MG63 (cell line): ENCODE data around the gene DCTPP1. TPM values are rescaled to one million over a fixed set of nuclear protein-coding genes. Genes with fewer than 3 reads are reported as not detected.
"Not testable (repeated sequence)": the region's sequence is repeated elsewhere in the genome, so short reads cannot be mapped to it uniquely, and the experiment has no call there.

ENCODE experiments used
- DNase-seq: peaks from one replicate; pipeline ENCODE4 v3.0.0-alpha.2; 2020
- H3K27me3 ChIP-seq: fragments of 250-450 bp; sonication (Bioruptor Pico); 2 replicates; pipeline ENCODE4 v1.5.1; 2020; ENCODE audit warnings: mild to moderate bottlenecking, moderate library complexity
- H3K36me3 ChIP-seq: fragments of 250-450 bp; sonication (Bioruptor Pico); 2 replicates; pipeline ENCODE4 v1.5.1; 2020; ENCODE audit warnings: mild to moderate bottlenecking, moderate library complexity
- H3K4me3 ChIP-seq: fragments of 250-450 bp; sonication (Bioruptor Pico); 2 replicates; pipeline ENCODE4 v1.5.1; 2020; ENCODE audit warnings: mild to moderate bottlenecking, moderate library complexity
- H3K9me3 ChIP-seq: fragments of 250-450 bp; sonication (Bioruptor Pico); 2 replicates; pipeline ENCODE4 v1.5.1; 2020; ENCODE audit warnings: mild to moderate bottlenecking, moderate library complexity
- total RNA-seq: library from RNA; depleted of rRNA; stranded (reverse); fragments of >200 nt; shearing (Covaris generic); gene quantifications from 2 replicates; pipeline ENCODE4 v1.2.3, GENCODE V29; 2014; ENCODE audit warnings: low replicate concordance

DCTPP1 gene
- total RNA-seq, 1 experiment from 2014 or later: 131 TPM

DNA sequence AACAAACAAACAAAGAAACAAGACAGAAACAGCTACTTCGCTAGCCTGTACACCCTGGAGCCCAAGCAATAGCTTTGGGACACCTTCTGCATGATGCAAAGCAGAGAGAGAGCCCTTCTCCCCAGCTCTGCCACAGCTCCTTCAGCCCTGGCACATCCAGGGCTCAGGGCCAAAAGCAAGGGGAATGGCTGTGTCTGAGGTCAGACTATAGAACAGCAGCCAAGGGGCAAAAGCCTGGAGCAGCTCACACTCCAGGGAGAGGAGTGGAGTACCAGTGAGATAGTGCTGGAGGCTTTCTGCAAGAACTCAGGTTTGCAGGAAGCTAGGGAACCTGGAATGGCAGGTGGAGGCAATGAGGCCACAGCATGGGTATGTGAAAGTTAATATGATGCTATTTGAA, 27.4 kb upstream of the DCTPP1 start:
- no peaks in the 10 kb centered on the region for H3K27me3 ChIP-seq
- no peaks in the 10 kb centered on the region for H3K36me3 ChIP-seq
- no peaks in the 10 kb centered on the region for H3K9me3 ChIP-seq
- H3K4me3 ChIP-seq: no peak overlapping the region
- peak; percentile 12 for DNase-seq

DNA sequence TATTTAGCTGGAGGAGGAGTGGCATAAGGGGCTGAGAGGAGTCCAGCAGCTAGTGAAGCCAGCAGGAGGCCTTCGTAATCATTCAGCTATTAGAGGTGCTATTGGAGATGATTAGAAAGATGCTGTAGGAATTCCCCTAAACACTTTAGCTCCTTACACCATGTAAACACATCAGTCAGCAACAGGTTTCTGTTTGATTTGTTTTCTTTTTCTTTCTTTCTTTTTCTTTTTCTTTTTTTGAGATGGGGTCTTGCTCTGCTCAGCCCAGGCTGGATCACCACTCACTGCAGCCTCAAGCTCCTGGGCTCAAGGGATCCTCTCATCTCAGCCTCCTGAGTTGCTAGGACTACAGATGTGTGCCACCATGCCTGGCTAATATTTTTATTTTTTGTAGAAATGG, 26.5 kb upstream of the DCTPP1 start:
- no peaks in the 10 kb centered on the region for H3K36me3 ChIP-seq
- no peaks in the 10 kb centered on the region for H3K9me3 ChIP-seq
- 0 out of 2 replicates have a peak, but pooled peaks cover 2% of the 10 kb centered on the region for H3K27me3 ChIP-seq
- no peak overlapping the region for H3K4me3 ChIP-seq
- DNase-seq: no peak

DNA sequence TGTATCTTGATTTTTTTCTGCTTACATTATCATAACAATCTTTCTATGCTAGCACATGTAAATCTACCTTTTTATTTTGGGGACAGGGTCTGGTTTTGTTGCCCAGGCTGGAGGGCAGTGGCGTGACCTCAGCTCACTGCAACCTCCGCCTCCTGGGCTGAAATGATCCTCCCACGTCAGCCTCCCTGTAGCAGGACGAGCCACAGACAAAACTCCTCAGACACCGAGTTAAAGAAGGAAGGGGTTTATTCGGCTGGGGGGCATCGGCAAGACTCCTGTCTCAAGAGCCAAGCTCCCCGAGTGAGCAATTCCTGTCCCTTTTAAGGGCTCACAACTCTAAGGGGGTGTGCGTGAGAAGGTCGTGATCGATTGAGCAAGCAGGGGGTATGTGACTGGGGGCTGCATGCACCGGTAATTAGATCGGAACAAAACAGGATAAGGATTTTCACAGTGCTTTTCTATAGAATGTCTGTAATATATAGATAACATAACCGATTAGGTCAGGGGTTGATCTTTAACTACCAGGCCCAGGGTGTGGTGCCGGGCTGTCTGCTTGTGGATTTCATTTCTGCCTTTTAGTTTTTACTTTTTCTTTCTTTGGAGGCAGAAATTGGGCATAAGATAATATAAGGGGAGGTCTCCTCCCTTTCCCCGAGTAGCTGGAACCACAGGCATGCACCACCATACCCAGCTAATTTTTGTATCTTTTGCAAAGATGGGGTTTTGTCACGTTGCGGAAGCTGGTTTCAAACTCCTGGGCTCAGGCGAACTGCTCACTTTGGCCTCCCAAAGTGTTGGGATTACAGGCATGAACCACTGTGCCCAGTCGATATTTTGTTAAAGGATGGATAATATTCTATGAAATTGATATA, 23.1 kb upstream of the DCTPP1 start:
- not testable (repeated sequence) for H3K27me3 ChIP-seq, H3K36me3 ChIP-seq, H3K4me3 ChIP-seq, DNase-seq, H3K9me3 ChIP-seq

DNA sequence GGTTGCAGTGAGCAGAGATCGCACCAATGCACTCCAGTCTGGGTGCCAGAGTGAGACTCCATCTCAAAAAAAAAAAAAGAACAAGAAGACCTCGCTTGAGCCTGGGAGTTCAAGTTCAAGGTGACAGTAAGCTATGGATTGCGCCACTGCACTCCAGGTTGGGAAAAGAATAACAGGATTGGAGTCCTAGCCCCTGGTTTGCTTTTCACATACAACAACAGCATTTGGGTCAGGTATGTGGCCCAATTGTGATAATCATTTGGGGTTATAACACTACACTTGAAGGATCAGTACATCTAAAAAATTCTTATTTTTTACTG, 19.2 kb upstream of the DCTPP1 start:
- H3K36me3 ChIP-seq: peaks cover 9% of the 10 kb centered on the region
- no peak overlapping the region for H3K4me3 ChIP-seq
- H3K27me3 ChIP-seq: 0 out of 2 replicates have a peak, but pooled peaks cover 2% of the 10 kb centered on the region
- DNase-seq: no peak
- H3K9me3 ChIP-seq: no peaks in the 10 kb centered on the region; the same call in 1 of the 2 replicates

DNA sequence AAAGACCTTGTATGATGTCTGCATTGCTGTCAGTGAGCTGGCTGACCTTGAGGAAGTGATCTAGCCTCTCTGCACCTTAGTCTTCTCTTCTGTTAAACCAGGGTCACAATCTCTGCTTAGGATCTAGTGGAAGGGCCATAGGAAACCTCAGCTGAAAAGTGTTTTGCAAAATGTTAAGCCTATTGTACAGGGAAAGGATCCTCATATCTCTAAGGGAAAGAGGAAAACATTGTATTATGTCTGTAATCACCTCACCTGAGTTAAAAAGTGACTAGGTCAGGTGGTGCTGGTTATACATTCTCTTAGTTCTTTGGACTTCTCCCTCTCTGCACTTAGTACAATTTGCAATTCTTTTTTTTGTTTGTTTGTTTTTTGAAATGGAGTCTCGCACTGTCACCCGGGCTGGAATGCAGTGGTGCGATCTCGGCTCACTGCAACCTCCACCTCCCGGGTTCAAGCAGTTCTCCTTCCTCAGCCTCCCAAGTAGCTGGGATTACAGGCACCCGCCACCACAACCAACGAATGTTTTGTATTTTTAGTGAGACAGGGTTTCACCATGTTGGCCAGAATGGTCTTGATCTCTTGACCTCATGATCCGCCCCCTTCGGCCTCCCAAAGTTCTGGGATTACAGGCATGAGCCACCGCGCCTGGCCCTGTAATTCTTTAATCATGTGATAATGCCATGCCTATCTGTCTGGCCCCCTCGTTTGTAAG, 17.8 kb upstream of the DCTPP1 start:
- Histone ChIP-seq H3K36me3 (peaks cover 22% of the 10 kb centered on the region), H3K27me3 (0 out of 2 replicates have a peak, but pooled peaks cover 2% of the 10 kb centered on the region), H3K4me3 (no peak overlapping the region), H3K9me3 (no peaks in the 10 kb centered on the region; the same call in 1 of the 2 replicates)
- no peak for DNase-seq

DNA sequence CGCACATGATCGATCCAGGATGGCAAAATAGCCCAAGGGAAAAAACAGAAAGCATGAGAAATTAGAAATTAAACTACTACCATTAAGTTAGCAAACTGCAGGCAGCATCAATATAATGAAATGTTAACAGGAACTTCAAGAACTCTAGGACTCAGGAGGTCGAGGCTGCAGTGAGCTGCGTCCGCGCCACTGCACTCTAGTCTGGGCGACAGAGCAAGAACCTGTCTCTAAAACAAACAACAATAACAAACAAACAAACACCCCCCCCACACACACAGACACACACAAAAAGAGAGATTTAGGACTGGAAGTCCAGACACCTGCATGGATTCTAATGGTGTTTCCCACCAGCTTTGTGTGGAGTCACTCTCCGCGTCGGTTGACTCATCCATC, 16.4 kb upstream of the DCTPP1 start:
- H3K4me3 ChIP-seq: peak overlapping the region; percentile 95
- no peaks in the 10 kb centered on the region for H3K27me3 ChIP-seq
- no peaks in the 10 kb centered on the region; the same call in 1 of the 2 replicates for H3K9me3 ChIP-seq
- peaks cover 22% of the 10 kb centered on the region for H3K36me3 ChIP-seq
- DNase-seq: no peak

DNA sequence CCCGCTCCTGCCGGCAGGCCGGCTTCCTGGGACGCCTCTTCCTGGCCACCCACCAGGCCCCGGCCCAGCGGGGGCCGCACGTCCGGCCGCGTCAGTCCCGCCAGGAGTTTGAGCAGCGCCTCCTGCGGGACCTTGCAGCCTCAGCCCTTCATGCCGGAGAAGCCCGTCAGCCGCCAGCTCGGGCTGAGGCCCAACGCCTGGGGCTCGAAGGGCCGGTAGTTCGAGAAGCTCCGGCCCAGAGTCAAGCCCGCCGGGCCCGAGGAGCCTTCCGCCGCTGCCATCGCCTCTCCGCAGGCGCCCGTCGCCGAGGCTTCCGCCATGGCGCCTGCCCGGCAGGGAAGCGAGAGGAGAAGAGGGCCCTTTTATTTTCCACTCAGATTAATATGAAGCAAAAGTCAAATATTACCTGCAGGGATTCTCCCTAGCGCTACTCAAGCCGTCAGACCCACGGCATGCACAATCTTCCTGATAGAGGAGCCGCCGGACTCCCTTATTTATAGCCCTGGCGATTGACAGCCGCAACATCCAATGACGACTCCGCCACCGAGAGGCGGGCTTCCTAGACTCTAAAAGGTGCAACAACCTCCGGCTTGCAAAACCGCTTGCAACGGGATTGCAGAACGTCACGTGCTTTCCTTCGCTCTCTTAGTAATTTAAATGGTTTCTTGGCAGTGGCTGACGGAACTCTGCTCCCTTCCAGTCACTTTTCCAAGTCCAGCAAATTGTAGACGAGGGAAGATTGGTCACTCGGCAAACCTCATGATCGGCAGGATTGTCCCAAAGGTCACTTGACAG, 15.8 kb upstream of the DCTPP1 start, which contains the start of gene SEPHS2:
TSS of gene SEPHS2 (minus strand) at position 467 of the 795 bp plus-strand sequence. CDS start at position 320, 147 bp downstream.
- Histone ChIP-seq H3K27me3 (no peaks in the 10 kb centered on the region), H3K36me3 (peaks cover 22% of the 10 kb centered on the region), H3K4me3 (peak within 1 kb of the TSS; percentile 95), H3K9me3 (no peaks in the 10 kb centered on the region; the same call in 1 of the 2 replicates)
- peak; percentile 99 for DNase-seq

DNA sequence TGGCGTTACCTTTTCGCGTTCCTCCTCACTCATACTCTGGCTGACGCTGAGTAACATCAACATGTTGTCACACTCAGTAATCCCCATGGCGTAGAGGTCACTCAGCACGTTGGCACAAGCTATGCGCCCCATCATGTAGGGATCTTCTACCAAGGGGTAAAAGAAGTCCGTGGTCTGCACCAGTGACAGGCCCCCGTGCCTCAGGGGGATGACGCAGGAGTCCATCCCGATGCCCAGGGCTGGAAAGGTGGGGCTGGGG, 15.2 kb upstream of the DCTPP1 start:
- Histone ChIP-seq H3K4me3 (peak overlapping the region; percentile 95), H3K27me3 (no peaks in the 10 kb centered on the region), H3K36me3 (peaks cover 22% of the 10 kb centered on the region), H3K9me3 (no peaks in the 10 kb centered on the region; the same call in 1 of the 2 replicates)
- DNase-seq: no peak

DNA sequence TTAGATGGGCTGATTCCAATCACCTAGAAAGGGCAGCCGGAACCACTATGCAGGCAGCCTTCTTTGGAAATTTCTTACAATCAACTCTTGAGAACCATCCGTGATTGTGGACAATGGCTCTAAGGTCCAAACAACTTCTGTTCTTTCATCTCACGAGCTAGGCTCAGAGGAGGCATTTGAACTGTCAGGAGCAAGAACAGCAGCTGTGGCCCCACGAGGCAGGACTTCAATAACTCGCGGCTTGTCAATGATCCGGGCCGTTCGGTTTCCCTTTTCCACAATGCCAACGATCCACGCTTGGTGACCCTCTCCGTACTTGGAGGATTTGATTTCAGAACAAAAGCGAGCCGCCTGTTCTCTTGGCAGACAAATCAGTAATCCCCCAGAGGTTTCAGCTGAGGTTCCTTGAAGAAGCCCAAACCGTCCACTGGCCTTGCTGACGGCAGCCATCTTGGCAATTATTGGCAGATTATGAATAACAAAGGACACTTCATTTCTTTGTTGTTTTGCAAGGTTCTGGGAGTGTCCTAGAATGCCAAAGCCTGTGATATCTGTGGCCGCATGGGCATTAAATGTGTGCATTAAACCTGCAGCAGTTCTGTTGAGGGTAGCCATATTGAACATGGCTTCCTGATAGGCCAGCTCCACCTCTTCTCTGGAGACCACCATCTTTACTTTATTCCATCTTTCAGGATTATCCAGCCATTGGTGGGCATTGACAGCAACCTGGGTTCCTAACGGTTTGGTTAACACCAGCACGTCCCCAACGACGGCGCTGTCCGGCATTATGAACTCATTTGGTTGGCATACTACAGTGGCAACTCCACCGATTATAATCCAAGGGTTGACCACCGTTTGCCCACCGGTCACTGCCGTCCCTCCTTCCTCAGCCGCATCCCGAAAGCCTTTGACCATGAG, 14.7 kb upstream of the DCTPP1 start:
- no peaks in the 10 kb centered on the region for H3K27me3 ChIP-seq
- H3K9me3 ChIP-seq: no peaks in the 10 kb centered on the region; the same call in 1 of the 2 replicates
- H3K4me3 ChIP-seq: peak overlapping the region; percentile 95
- peaks cover 22% of the 10 kb centered on the region for H3K36me3 ChIP-seq
- no peak for DNase-seq

DNA sequence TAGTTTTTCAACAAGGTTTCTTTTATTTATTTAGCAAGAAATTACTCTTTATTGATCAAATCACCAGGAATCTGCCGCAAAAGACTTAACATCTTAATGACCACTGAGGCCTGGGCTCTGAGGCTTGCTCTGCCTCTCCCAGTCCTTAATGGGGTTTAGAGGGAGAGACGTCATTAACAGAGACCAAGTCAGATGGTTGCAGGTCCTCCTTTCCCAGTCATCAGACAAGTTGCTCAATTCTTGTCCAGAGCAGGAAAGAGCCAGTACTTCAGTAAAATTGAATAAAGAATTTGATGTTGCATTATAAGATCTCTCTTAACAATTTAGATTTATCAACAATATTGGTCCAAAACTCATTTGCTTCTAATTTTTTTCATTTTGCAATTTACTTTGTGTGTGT, 13.8 kb upstream of the DCTPP1 start:
- no peaks in the 10 kb centered on the region; the same call in 1 of the 2 replicates for H3K9me3 ChIP-seq
- H3K36me3 ChIP-seq: peaks cover 22% of the 10 kb centered on the region
- no peak for DNase-seq
- no peak overlapping the region for H3K4me3 ChIP-seq
- H3K27me3 ChIP-seq: no peaks in the 10 kb centered on the region

DNA sequence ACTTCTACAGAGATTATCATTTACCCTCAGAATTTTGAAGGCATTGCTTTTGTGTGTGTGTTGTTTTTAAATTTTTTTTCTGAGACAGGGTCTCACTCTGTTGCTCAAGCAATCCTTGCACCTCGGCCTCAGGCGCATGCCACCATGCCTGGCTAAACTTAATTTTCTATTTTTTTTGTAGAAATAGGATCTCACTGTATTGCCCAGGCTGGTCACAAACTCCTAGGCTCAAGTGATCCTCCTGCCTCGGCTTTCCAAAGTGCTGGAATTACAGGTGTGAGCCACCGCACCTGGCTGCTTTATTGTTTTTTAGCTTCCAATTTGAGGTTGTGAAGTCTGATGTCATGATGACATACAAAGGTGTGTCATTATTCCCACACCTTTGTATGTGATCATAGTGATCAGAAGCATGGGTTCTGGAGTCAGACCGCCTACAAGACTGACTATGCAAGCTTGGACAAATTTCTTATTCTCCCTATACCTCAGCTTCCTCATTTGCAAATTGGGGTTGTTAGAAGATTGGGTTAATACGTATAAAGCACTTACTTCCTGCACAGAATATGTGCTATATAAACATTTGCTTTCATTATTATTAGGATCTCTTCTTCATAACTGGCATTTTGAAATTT, 10.0 kb upstream of the DCTPP1 start:
- H3K36me3 ChIP-seq: peaks cover 20% of the 10 kb centered on the region
- no peaks in the 10 kb centered on the region for H3K27me3 ChIP-seq
- H3K4me3 ChIP-seq: no peak overlapping the region
- no peaks in the 10 kb centered on the region; the same call in 1 of the 2 replicates for H3K9me3 ChIP-seq
- DNase-seq: no peak

DNA sequence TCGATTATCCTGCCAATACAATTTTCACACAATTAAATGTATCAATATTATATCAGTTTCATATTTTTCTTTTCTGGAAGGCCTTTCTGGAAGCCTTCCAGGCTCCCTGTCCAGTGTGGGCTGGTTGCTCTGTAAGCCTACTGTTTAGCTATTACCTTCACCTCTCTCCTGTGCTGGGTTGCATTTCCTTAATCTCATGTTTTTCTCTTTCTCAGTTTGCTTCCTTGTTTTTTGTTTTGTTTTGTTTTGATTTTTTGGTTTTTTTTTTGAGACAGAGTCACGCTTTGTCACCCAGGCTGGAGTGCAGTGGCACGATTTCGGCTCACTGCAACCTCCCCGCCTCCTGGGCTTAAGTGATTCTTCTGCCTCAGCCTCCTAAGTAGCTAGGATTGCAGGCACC, 9.0 kb upstream of the DCTPP1 start:
- no peaks in the 10 kb centered on the region for H3K27me3 ChIP-seq
- H3K9me3 ChIP-seq: no peaks in the 10 kb centered on the region
- DNase-seq: no peak
- peaks cover 10% of the 10 kb centered on the region for H3K36me3 ChIP-seq
- no peak overlapping the region for H3K4me3 ChIP-seq

DNA sequence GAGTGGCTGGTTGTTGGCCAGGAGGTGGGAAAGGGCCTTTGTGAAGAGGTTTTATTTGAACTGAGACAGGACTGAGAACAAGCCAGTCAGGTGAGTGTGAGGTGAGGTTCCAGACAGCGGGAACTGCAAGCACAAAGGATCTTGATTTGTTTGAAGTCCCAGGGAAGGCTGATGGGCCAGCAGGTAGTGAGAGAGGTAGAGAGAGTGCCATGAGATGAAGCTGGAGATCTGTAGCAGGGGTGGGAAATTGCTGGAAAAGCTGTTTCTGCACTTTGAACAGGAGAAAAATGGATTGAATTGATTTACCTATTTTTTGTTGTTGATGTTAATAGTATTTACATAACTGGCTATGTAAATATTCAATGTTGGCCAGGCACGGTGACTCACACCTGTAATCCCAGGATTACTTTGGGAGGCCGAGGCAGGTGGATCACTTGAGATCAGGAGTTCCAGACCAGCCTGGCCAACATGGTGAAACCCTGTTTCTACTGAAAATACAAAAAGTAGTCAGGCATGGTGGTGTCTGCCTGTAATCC, 7.7 kb upstream of the DCTPP1 start:
- H3K4me3 ChIP-seq: no peak overlapping the region
- H3K9me3 ChIP-seq: no peaks in the 10 kb centered on the region
- no peaks in the 10 kb centered on the region; the same call in 1 of the 2 replicates for H3K36me3 ChIP-seq
- H3K27me3 ChIP-seq: no peaks in the 10 kb centered on the region
- no peak for DNase-seq

DNA sequence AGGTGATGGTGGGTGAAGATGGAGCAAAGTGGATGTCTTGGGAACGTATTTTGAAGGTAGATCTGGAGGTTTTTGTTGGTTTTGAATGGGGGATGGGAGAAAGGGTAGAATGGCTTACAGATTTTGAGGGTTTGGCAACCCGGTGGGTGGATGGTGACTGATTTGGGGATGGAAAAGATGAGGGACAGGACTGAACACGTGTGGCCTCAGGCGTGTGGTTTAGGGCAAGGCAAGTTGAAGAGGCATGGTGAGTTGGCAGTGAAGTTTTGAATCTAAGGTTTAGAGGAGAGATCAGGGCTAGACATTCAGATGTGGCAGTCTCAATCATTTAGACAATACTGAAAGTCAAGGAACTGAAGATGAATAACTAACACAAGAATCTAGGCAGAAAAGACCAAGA, 5.0 kb upstream of the DCTPP1 start:
- no peak overlapping the region for H3K4me3 ChIP-seq
- no peaks in the 10 kb centered on the region for H3K9me3 ChIP-seq
- no peaks in the 10 kb centered on the region for H3K36me3 ChIP-seq
- no peaks in the 10 kb centered on the region for H3K27me3 ChIP-seq
- no peak for DNase-seq

DNA sequence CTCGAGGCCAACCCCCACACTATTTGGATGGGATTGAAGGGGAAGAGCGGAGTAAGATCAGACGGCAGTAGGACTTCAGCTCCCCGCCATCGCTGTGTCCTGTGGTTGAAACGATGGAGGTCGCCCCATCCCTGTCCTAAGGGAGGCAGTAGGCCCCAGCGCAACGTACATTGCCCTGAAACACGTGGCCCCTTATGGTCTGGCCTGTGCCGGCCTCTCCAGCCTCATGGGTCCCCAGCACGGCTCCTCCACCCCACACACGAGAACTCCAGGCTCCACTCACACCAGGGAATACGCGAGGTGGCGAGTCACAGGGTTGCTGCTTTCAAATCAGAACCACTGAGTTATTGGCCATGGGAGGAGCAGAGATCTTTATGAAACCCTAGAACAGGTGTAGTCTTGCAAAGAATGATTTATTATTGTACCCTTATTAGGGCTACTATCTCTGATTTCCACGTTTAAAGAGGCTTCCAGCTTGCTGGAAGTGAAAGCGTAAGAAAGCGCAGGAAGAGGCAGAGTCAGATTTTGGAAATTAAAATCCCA, 669 bp upstream of the DCTPP1 start:
- DNase-seq: peak; percentile 34
- Histone ChIP-seq H3K9me3 (no peaks in the 10 kb centered on the region), H3K4me3 (peak overlapping the region; percentile 87), H3K27me3 (no peaks in the 10 kb centered on the region), H3K36me3 (peaks cover 32% of the 10 kb centered on the region)
